ENCODE results near the gene MAFG. TPM values are rescaled to one million over a fixed set of nuclear protein-coding genes. Genes with fewer than 3 reads are reported as not detected.
"Not testable (repeated sequence)": the region's sequence is repeated elsewhere in the genome, so short reads cannot be mapped to it uniquely, and the experiment has no call there.

The MAFG gene
- total RNA-seq, 1 donor from 2014 or later, result 26.2 TPM

DNA sequence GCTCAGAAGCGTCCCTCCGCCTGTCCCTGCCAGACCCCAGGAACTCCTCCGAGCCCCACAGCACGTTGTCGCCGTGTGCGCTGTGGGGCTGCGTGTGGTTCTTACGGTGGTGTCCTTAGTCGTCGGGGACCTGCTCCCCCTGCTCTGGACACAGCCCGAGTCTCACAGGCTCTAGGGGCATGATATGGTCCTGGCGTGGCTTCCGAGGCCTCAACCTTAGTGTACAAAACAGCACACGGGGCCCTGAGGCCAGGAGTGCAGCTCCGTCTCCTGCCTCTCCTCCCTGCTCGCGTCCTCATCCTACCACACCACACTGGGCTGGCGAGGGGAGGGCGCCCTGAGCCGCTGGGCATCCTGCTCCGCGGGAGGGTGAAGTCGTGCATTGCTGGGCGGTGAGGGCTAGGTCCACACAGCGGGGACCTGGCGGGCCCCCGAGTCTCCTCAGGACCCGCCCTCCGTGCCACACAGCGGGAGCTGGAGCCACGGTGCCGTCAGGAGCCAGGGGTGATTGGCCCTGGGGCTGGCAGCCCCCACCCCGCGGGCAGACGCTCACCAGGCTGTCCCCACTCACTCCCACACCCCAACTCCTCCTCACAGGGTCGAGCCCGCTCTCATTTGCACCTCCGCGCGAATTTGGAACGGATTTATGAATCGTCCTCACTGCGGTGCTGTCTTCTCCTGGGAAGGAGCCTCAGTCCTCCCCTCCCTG lies 1.2 kb upstream of the MAFG start:
- peak; percentile 63 for DNase-seq (ENCODE audit: missing footprints)
- intact Hi-C loops (cut with DNase I), result no loop called here

DNA sequence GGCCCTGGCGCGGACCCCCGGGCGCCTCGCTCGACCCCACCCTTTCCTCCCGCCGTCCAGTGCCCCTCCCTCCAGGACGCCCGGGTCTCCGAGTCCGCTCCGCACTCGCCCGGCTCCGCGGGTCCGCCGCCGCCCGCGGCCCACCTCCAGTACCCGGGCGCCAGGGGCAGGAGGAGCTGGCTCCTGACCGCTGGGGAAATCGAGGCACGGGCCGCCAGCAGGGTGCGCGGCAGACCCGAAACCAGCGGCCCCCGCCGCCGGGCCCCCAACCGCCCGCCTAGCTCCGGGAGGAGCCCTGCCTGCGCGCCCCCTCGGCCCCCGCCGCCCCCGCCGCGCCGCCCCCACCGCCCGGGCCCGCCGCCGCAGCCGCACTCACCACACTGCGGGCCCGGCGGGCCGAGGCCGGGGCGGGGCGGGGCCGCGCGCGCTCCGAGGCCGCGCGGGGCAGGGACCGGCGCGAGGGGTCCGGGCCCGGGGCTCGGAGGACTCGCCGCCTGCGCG lies 333 bp downstream of the MAFG start:
- DNase-seq (ENCODE audit: missing footprints) (no peak), ATAC-seq (no peak)
- intact Hi-C loops (cut with DNase I), result no loop called here

More for the DNA sequence above, 1.2 kb upstream of the MAFG start:
- no peak for ATAC-seq

DNA sequence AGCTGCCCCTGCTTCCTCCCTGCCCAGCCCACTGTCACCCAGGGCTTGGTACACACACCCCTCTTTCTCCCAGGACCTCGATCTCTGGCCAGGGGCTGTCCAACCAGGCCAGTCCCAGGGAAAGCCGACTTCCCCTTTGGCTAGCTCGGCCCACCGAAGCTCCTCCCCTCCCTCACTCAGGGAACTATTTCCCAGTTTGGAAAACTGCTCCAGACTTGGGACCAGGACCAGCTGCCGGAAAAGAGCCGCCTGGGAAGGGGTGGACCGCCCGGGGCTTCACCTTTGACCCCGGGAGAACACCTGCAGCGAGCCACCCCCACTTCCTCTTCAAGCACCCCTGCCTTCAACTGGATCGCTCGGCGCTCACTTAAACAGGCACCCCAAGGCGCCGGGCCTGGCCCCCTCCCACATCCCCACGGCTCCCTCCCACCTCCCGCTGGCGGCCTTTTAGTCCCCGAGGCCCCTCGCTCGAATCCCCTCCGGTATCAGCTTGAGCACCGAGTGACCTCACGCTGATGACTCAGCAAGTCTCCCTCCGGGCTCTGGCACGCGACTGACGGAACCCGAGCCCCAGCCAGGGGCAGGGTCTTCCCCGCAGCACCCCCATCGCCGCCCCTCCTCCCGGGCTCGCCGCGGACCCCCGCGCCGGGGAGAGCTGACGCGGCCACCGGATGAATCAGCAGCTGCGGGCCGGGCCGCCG lies 934 bp downstream of the MAFG start:
- peak; percentile 66 for ATAC-seq
- DNase-seq (ENCODE audit: missing footprints), result peak; percentile 91
- intact Hi-C loops (cut with DNase I), result no loop called here

DNA sequence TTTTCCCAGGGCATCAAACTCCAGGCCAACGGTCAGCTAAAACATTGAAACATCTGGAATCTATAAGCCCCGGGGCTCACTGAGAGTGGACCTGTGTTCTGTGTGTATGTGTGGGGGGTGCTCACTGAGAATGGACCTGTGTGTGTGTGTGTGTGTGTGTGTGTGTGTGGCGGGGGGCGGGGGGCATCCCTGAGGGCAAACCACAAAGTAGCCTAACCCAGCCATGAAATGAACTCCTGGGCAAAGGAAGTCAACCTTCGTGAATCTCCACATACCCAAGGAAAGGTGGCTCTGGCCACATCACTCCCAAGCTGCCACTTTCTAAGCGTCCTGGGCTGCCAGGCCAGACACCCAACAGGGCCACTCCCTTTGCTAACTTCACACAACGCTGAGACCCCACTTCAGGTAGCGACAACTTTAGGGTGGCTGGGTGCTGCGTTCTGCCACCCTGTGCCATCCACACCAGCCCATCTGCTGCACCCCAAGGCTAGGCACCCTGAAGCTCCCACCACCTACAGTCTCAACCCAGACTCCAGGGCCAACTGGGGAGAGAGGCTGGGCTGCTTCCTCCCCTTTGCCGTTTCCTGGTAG lies 1.6 kb downstream of the MAFG start:
- DNase-seq (ENCODE audit: missing footprints) (no peak), ATAC-seq (no peak)
- intact Hi-C loops (cut with DNase I), result no loop called here

DNA sequence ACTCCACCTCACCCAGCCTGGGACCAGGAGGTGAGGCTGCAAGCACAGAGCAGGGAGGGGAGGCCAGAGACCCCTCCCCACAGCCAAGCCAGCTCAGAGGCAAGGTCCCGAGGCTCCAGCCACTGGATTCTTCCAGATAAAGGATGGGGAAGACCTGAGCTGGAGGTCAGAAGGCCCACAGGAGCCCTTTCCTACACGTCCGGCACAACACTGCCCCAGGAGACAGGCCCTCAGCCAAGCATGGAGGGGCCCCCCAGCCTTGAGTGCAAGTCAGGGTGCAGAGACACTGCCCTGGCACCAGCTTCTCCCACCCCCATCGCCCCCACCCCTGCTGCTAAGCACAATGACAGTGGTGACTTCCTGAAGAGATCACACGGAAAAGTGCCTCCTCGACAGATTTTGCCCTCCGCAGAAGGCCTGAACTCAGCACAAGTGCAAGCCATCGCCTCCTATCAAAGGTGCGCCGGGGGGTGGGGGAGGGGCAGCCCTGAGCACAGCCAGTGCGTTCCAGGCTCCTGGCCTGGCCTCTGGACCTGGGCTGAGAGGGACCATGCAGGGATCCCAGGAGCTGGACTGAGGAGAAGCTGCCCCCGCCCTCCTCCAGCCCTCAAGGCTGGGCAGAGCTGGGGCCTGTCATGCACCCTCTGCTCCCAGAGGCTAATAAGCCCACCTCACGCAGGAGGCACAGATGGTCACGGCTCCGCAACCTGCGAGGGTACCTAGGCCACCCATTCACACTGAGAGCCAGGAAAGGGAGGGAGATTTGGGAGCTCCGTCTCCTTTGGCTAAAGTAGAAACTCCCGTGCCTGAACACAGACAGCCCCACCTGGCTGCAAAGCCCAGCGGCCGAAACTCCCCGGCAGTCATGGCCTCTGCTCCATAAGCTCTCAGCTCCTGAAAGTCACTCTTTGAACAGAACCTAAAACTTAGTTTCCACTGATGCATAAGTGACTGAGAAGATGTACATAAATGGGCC lies 2.7 kb downstream of the MAFG start:
- DNase-seq (ENCODE audit: missing footprints), result no peak
- intact Hi-C loops (cut with DNase I), result no loop called here

DNA sequence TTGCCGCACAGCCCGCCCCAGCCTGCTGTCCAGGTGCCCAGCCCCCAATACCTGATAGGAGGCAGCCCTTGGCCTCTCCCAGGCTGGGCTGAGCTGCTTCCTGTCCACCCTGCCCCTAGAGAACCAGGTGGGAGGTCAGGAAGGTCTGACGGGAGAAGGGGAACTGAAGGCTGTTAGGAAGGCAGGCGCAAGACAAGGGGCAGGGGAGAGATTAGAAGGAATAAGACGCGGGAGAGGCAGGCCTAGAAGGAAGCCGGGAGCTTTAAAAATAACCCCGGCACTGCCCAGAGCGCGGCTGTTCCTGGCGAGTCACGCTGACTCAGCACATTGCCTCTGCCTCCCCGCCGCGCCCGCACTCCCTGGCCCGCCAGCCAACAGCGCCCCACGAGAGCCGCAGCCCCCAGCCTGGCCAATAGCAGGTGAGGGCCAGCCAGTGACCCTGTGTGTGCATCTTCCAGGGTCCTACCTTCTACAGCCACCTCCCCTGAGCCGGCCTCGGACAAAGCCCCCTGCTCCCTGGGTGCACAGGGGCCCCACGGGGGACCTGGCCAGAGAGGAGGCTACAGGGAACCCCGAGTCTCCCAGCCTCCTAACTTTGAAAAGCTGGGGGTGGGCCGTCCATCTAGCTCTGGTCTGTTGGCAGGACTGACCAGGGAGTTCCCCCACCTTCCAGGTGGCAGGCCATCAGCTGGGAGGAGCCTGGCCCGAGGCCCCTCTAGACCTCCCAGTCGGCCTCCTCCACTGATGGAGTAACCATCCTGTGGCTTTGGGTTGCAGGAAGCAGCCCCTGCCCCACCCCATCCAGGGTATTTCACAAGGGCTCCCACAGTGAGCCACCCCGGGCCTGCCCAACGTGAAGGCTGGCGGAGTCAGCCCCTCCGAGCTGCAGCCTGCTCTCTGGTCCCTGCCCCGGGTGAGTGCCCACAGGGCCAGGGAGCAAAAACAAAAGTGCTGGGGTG lies 4.0 kb downstream of the MAFG start:
- intact Hi-C loops (cut with DNase I), result no loop called here
- ATAC-seq, result peak; percentile 27

More for the DNA sequence above, 2.7 kb downstream of the MAFG start:
- ATAC-seq, result no peak

DNA sequence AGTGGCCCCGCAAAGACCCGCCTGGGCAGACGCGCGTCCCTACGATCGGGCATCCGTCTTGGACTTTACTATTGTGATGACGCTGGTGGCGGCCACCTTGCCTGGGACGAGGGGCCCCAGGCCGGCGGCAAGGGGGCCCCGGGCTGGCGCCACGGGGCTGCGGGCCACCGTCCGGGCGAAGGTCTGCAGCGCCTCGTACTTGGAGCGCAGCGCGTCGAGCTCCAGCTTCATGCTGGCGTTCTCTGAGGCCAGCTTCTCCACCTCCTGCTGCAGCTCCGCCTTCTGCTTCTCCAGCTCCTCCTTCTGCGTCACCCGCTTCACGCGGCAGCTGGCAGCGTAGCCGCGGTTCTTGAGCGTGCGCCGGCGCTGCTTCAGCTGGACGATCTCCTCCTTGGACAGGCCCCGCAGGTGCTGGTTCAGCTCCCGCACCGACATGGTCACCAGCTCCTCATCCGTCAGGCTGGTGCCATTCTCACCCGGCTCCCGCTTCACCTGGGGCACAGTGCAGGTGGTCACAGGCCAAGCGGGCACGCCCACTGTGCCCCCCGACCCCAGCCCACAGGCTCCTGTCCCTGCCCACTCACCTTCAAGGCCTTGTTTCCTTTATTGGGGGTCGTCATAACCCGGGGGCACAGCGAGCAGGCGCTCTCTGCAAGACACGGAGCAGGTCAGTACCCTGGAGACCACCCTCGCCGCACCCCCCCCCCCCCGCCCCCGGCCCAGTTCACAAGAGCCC lies 4.8 kb downstream of the MAFG start:
- DNase-seq (ENCODE audit: missing footprints) (no peak), ATAC-seq (no peak)
- intact Hi-C loops (cut with DNase I), result no loop called here

More for the DNA sequence above, 4.0 kb downstream of the MAFG start:
- DNase-seq (ENCODE audit: missing footprints), result peak; percentile 93

DNA sequence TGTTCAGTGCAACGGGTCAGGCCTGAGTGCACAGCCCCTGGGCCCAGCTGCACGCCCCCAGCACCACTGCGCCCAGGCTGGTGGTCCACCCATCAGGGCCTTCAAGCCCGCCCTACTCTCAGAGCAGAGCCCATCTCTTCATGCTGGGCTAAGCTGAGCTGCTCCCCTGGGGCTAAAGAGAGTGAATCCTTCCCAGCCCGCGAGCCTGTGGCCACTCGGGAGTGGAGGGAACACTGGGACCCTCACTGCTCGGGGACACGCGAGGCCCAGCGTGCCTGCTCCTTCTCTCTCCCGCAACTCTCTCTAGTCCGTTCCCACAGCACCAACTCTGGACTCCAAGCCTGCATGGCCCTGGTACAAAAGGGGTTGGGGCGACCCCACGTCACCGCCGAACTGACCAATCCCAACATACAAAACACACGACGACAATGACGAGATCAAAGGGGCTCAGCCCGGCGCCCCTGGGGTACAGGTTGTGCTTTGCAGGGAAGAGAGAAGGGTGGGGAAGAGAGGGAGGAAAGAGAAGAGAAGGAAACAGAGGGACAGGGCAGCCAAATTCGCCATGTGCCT lies 5.5 kb downstream of the MAFG start:
- ATAC-seq (no peak), DNase-seq (ENCODE audit: missing footprints) (no peak)
- intact Hi-C loops (cut with DNase I), result no loop called here

DNA sequence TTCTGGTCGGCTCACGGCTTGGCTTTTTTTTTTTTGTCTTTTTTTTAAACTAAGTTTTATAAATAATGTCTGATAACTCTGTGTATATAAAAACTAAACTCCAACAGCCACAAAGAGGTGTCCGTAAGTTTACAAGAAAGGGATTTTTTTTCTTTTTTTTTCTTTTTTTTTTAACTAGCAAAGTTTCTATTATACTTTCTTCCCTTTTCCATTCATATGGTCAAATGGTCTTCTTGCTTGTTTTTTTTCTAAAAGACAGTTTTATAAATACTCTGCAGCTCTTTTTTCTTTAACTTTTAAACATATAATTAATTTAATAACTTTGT lies 6.0 kb downstream of the MAFG start:
- intact Hi-C loops (cut with DNase I), result no loop called here
- ATAC-seq, result no peak
- DNase-seq (ENCODE audit: missing footprints), result no peak

DNA sequence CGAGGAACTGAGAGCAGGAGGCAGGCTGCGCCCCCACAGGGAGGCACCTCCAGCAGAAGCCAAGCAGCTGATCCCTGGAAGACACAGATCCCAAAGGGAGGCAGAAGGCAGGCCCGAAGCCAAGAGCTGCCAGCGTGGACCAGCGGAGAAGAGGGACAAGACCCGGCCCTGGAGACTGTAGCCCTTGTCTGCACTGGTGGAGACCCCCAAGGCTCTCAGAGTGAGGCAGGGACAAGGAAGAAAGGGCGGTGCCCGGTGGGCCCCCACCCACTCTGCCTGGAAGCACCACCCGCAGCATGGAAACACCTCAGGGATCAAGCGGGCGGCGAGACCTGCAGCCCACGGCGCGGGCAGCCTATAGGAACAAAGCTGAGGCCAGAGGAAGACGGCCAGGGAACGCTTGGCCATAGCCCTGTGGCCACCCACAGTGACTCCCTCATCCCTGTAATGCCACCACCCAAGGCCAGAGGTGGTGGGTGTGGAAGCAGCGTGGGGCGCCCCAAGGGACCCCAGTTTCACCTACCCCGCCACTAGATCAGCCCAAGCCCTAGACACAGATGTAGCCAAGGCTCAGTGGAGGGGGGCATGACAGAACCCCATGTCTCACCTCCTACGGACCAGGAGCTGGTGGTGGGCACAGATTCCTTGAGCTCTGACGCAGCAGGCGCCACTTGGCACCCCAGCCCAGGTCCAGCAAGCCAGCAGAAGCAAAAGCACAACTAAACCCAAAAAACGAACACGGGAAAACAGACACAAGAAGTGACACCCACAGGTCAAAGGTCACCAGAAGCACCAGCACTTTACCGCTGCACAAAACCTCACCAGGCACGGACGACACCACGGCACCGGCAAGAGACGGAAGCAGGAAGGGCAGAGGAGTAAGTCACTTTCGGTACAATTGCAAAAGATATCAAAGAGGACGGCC lies 6.7 kb downstream of the MAFG start:
- ATAC-seq (no peak), DNase-seq (ENCODE audit: missing footprints) (no peak)
- intact Hi-C loops (cut with DNase I), result no loop called here

DNA sequence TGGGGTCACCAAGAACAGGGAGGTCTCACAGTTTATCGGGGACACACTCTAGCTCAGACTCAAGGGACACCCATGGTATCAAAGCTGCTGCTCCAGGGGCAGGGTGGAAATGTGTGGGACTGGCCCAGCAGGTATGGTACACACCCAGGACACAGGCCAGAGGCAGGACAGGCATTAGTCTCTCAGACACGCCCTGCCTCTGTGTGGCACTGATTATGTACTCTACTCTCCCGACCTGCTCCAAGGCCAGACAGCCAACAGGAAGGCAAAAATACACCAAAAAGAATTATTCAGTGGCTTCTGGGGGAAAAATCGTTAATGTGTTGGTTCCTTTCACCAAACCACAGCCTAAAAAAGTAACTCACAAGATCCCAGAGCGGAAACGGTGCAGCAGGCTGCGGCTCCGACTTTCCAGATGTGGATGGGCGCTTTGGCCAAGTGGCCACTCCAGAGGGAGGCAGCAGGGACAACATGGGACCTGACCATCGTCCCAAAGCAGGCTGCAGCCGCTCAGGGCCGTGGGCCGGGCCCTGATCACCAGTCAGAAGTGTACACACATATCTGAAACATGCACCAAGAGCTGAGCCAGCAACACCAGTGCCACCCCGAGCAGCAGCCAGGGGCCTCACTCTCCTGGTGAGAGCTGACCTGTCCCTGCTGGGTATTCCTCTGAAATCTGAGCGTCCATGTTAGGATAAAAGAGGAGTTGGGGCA lies 8.5 kb downstream of the MAFG start:
- ATAC-seq, result no peak
- no peak for DNase-seq (ENCODE audit: missing footprints)
- intact Hi-C loops (cut with DNase I), result no loop called here

DNA sequence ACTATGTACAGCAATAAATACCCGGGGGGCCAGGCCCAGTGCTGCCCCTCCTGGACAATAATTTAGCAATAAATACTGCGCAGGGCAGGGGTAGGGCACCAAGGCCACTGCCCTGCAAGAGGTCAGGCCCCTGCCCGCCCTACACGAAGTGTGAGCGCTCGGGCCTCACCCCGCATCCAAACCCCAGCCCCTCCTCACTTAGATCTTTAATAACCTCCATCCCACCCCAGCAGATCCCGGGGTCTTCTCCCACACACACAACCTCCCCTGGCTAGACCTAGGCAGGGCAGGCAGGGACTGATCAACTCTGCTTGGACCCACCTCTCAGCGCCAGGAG lies 9.2 kb downstream of the MAFG start:
- ATAC-seq, result peak; percentile 23
- intact Hi-C loops (cut with DNase I); DNase-seq (ENCODE audit: missing footprints): not testable (repeated sequence)

DNA sequence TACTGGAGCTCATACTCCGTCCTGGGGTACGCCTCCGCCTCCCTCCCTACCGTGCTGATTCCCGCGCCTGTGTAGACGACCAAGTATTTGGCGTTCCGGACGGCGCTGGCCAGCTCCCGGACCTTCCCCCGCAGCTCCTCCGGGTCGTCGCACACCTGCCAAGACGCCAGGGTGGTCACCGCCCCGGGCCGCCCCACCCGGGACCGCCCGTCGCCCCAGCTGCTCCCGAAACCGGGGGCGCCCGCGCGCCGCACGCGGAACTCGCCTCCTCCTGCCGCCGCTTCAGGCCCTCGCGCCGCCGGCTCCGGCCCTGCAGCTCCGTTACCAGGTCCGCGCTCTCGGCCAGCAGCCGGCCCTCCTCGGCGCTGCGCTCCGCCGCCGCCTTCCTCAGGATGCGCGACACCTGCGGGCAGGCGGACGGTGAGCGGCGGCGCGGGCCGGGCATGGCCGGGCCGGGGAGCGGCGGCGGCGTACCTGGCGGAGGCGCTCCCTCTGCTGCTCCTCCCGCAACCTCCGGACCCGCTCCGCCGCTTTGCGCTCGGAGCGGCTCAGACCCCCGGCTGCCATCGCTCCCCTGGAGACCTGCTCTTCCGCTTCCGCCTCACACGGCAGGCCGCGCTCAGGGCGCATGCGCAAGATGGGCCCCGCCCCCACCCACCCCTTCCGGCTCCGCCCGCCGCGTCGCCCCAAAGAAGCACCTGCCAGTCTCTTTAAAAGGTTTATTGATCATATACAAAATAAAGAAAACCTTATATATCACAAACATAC lies 9.8 kb downstream of the MAFG start, which contains the start of gene SIRT7:
SIRT7 (minus strand) TSS at position 612 of the 768 bp plus-strand sequence; CDS start at position 567, 45 bp downstream.
- DNase-seq (ENCODE audit: missing footprints), result peak; percentile 88

DNA sequence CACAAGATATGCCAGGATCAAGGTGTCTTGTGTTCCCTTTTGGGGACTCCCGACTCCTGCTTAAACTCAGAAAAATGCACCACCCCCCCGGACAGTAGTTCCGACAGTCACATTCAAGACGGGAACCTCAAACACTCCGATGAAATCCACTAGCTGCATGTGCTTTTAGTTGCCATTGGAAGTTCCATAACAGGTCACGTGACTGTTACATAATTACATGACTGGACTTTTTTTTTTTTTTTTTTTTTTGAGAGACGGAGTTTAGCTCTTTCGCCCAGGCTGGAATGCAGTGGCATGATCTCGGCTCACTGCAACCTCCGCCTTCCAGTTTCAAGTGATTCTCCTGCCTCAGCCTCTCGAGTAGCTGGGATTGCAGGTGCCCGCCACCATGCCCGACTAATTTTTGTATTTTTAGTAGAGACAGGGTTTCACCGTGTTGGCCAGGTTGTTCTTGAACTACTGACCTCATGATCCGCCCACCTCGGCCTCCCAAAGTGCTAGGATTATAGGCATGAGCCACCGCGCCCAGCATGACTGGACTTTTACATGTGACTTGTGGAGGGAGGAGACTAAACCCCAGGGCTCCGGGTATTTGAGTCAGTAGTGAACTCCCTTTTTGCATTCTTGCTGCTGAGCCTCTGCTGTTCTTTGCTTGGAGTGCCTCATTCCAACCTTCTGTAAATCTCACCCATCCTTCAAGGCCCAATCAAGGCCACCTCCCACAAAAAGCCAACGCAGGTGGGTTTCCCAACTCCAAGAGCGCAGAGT lies 11.1 kb downstream of the MAFG start:
- ATAC-seq (no peak), DNase-seq (ENCODE audit: missing footprints) (no peak)
- intact Hi-C loops (cut with DNase I), result no loop called here

More for the DNA sequence above, 9.8 kb downstream of the MAFG start, which contains the start of gene SIRT7:
- peak; percentile 72 for ATAC-seq
- intact Hi-C loops (cut with DNase I), result no loop called here

Measured in Right ventricle myocardium inferior (tissue), 1 donor.